Neuronal stem cell (in vitro differentiated cells): ENCODE data around the gene TNIK.

Source experiments
- DNase-seq: peaks from one replicate; pipeline ENCODE4 v3.0.0-alpha.2; 2013; ENCODE audit warnings: low spot score
- H2AFZ ChIP-seq: one replicate; pipeline ENCODE4 v1.6.1; 2013; ENCODE audit warnings: mild to moderate bottlenecking, low read length, inconsistent platforms
- H2AK5ac ChIP-seq: 2 replicates; pipeline ENCODE4 v1.6.1; 2013; ENCODE audit warnings: low read depth, mild to moderate bottlenecking, inconsistent platforms, low read length, moderate library complexity, mixed read lengths
- H2BK120ac ChIP-seq: 2 replicates; pipeline ENCODE4 v1.6.1; 2013; ENCODE audit warnings: low read depth, mild to moderate bottlenecking, inconsistent platforms, low read length, moderate library complexity, mixed read lengths
- H2BK12ac ChIP-seq: one replicate; pipeline ENCODE4 v1.6.1; 2013; ENCODE audit warnings: low read length, inconsistent platforms
- H2BK15ac ChIP-seq: 2 replicates; pipeline ENCODE4 v1.6.1; 2013; ENCODE audit warnings: mild to moderate bottlenecking, low read length, inconsistent platforms, mixed read lengths
- H2BK5ac ChIP-seq: one replicate; pipeline ENCODE4 v1.6.1; 2013; ENCODE audit warnings: inconsistent platforms, mild to moderate bottlenecking, low read length, moderate library complexity
- H3K14ac ChIP-seq: one replicate; pipeline ENCODE4 v1.6.1; 2013; ENCODE audit warnings: low read length, inconsistent platforms
- H3K18ac ChIP-seq: 2 replicates; pipeline ENCODE4 v1.6.1; 2013; ENCODE audit warnings: low read length, inconsistent platforms
- H3K23ac ChIP-seq: 2 replicates; pipeline ENCODE4 v1.6.1; 2013; ENCODE audit warnings: low read depth, mild to moderate bottlenecking, mixed read lengths, low read length, inconsistent platforms; ENCODE audit not compliant: poor library complexity
- H3K27ac ChIP-seq: replicated peaks from 3 replicates; pipeline ENCODE4 v1.5.1; 2013; ENCODE audit warnings: low read length, inconsistent platforms
- H3K27me3 ChIP-seq, 3 experiments: 2 replicates each; pipeline ENCODE4 v1.6.1; 2013; ENCODE audit warnings: low read length in 3 of 3, mild to moderate bottlenecking in 2 of 3, inconsistent platforms in 1 of 3, low read depth in 1 of 3, mixed read lengths in 1 of 3, moderate library complexity in 1 of 3; ENCODE audit not compliant: control insufficient read depth in 3 of 3, insufficient read depth in 3 of 3
- H3K36me3 ChIP-seq, 2 donors: replicated peaks in 1 of 2; 2 replicates each; pipeline ENCODE4 v1.6.1; 2013; ENCODE audit warnings: low read length in 2 of 2; ENCODE audit not compliant: control insufficient read depth in 2 of 2, insufficient read depth in 2 of 2
- H3K4ac ChIP-seq: 2 replicates; pipeline ENCODE4 v1.6.1; 2013; ENCODE audit warnings: inconsistent platforms, mild to moderate bottlenecking, low read length, moderate library complexity
- H3K4me1 ChIP-seq, 2 donors: 1 replicate in 1 of 2; 2 replicates in 1 of 2; pipeline ENCODE4 v1.6.1; 2013; ENCODE audit warnings: low read length in 2 of 2, low read depth in 1 of 2; ENCODE audit not compliant: control insufficient read depth in 2 of 2, insufficient read depth in 1 of 2
- H3K4me2 ChIP-seq: one replicate; pipeline ENCODE4 v1.6.1; 2013; ENCODE audit warnings: mild to moderate bottlenecking, low read length, inconsistent platforms; ENCODE audit not compliant: insufficient read depth, poor library complexity, severe bottlenecking
- H3K4me3 ChIP-seq, 2 donors: 2 replicates each; pipeline ENCODE4 v1.5.1; 2013; ENCODE audit warnings: low read length in 2 of 2, mild to moderate bottlenecking in 2 of 2, inconsistent platforms in 1 of 2, moderate library complexity in 1 of 2
- H3K79me1 ChIP-seq: one replicate; pipeline ENCODE4 v1.6.1; 2013; ENCODE audit warnings: low read depth, mild to moderate bottlenecking, inconsistent platforms, low read length, moderate library complexity
- H3K9ac ChIP-seq: one replicate; pipeline ENCODE4 v1.6.1; 2013; ENCODE audit warnings: mild to moderate bottlenecking, low read depth, low read length, inconsistent platforms; ENCODE audit not compliant: poor library complexity
- H3K9me3 ChIP-seq, 2 donors: replicated peaks in 1 of 2; 2 replicates each; pipeline versions ENCODE3 to v1.6.1; 2013; ENCODE audit warnings: low read length in 2 of 2, mild to moderate bottlenecking in 2 of 2, inconsistent platforms in 1 of 2, low read depth in 1 of 2, mixed read lengths in 1 of 2, moderate library complexity in 1 of 2; ENCODE audit not compliant: control insufficient read depth in 2 of 2, insufficient read depth in 1 of 2
- H4K8ac ChIP-seq: one replicate; pipeline ENCODE4 v1.6.1; 2013; ENCODE audit warnings: low read depth, mild to moderate bottlenecking, inconsistent platforms, low read length, moderate library complexity
- H4K91ac ChIP-seq: one replicate; pipeline ENCODE4 v1.6.1; 2013; ENCODE audit warnings: low read length, low read depth, mild to moderate bottlenecking, inconsistent platforms; ENCODE audit not compliant: poor library complexity
- WGBS, 2 donors: extraction: QIAGEN DNeasy Blood & Tissue Kit; methylation state at CpG; one replicate each; pipeline ENCODE4 v1.1.7; 2013; ENCODE audit warnings: missing lambda C conversion rate in 2 of 2, mixed read lengths in 1 of 2; ENCODE audit not compliant: insufficient read length in 2 of 2, insufficient replicate concordance in 1 of 2; ENCODE audit errors: extremely low coverage in 2 of 2; 5-methylcytosine and 5-hydroxymethylcytosine counted together

TNIK gene

DNA sequence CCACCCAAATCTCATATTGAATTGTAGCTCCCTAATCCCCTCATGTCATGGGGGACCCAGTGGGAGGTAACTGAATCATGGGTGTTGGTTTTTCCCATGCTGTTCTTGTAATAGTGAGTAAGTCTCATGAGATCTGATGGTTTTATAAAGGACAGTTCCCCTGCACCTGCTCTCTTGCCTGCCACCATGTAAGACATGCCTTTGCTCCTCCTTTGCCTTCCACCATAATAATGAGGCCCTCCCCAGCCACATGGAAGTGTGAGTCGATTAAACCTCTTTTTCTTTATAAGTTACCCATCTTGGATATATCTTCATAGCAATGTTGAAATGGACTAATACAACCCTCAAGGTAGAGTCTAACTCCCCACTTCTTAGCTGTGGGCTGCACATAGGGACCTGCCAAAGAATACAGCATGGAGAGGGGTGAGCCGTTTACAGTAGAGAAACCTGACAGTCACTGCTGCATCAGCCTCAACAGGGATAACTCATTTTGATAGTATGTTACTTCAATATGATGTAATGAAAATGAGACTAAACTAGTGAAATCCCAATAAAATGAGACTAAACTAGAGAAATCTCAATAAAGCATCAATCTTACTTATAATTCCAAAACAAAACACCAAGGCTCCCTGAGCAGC, 117.3 kb downstream of the TNIK start:
- Histone ChIP-seq H3K9ac (no peak overlapping the region), H3K4ac (no peak overlapping the region), H2BK12ac (no peak overlapping the region), H3K36me3 (no peaks in the 10 kb centered on the region), H3K9me3 (peaks cover 0 to 15% of the 10 kb centered on the region in 2 donors), H2BK120ac (no peak overlapping the region), H3K4me2 (no peak overlapping the region), H2BK15ac (no peak overlapping the region), H2AFZ (no peak overlapping the region), H2AK5ac (no peak overlapping the region), H3K23ac (no peak overlapping the region), H3K27ac (no peak overlapping the region), H4K91ac (no peak overlapping the region), H3K4me1 (peaks cover 1 to 8% of the 10 kb centered on the region in 2 donors), H3K79me1 (no peaks in the 10 kb centered on the region), H3K14ac (no peak overlapping the region), H3K18ac (no peak overlapping the region), H2BK5ac (no peak overlapping the region), H3K4me3 (no peak overlapping the region), H3K27me3 (no peaks in the 10 kb centered on the region), H4K8ac (no peak overlapping the region)
- DNase-seq, result no peak
- no CpG with 5 or more reads among the region's 2 CpGs for WGBS, 2 donors

DNA sequence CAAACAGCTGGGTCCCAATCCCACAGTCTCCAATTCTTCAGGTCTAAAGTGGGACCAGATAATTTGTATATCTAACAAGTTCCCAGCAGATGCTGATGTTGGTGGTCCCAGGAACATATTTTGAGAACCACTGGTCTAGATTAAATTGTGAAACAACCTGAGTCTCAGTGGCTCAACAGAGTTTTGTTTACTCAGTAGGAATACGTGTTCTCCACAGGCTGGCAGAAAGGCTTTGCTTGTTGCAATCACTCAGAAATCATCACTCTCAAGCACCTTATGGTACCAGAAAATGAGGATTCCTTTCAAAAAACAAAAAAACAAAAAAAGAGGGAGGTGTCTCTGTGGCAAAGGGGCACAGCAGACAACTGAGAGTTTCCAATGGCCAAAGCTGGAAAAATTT, 118.0 kb downstream of the TNIK start:
- Histone ChIP-seq H3K9ac (no peak overlapping the region), H3K27ac (no peak overlapping the region), H3K4me1 (peaks cover under 1 to 1% of the 10 kb centered on the region in 2 donors), H2BK12ac (no peak overlapping the region), H3K36me3 (no peaks in the 10 kb centered on the region), H2BK5ac (no peak overlapping the region), H3K14ac (no peak overlapping the region), H4K8ac (no peak overlapping the region), H3K23ac (no peak overlapping the region), H3K79me1 (no peaks in the 10 kb centered on the region), H2BK120ac (no peak overlapping the region), H2AK5ac (no peak overlapping the region), H2BK15ac (no peak overlapping the region), H3K27me3 (no peaks in the 10 kb centered on the region), H3K9me3 (peaks cover 0 to 15% of the 10 kb centered on the region in 2 donors), H3K4me2 (no peak overlapping the region), H3K4me3 (no peak overlapping the region), H2AFZ (no peak overlapping the region), H3K18ac (no peak overlapping the region), H3K4ac (no peak overlapping the region), H4K91ac (no peak overlapping the region)
- no CpG with 5 or more reads among the region's 1 CpG for WGBS, 2 donors
- no peak for DNase-seq

DNA sequence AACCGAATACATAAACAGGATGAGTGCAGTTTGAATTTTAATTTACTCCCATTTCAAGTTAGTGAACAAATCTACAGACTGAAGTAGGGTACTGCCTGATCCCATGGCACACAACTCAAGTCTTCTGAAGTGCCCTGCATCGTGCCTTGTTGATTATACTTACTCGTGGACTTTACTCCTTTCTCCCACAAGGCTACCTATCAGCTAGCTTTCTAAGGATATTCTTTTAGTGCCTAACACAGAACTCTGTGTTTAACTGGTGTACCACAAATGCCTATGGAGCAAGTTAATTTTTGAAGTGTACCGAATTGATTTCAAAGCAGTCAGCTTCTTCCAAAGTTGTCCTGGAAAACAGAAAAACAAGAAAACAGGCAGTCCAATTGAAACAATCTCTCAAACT, 119.8 kb downstream of the TNIK start:
- Histone ChIP-seq H3K14ac (no peak overlapping the region), H3K27me3 (no peaks in the 10 kb centered on the region), H3K18ac (no peak overlapping the region), H4K91ac (no peak overlapping the region), H2AK5ac (no peak overlapping the region), H3K79me1 (no peaks in the 10 kb centered on the region), H3K4me1 (peaks cover 0 to under 1% of the 10 kb centered on the region in 2 donors), H3K4ac (no peak overlapping the region), H3K4me2 (no peak overlapping the region), H3K36me3 (no peaks in the 10 kb centered on the region), H3K23ac (no peak overlapping the region), H2BK5ac (no peak overlapping the region), H2AFZ (no peak overlapping the region), H3K9ac (no peak overlapping the region), H2BK120ac (no peak overlapping the region), H3K9me3 (peaks cover 0 to 20% of the 10 kb centered on the region in 2 donors), H2BK15ac (no peak overlapping the region), H3K4me3 (no peak overlapping the region), H4K8ac (no peak overlapping the region), H3K27ac (no peak overlapping the region), H2BK12ac (no peak overlapping the region)
- WGBS, 2 donors, result no CpG with 5 or more reads among the region's 4 CpGs
- no peak for DNase-seq

DNA sequence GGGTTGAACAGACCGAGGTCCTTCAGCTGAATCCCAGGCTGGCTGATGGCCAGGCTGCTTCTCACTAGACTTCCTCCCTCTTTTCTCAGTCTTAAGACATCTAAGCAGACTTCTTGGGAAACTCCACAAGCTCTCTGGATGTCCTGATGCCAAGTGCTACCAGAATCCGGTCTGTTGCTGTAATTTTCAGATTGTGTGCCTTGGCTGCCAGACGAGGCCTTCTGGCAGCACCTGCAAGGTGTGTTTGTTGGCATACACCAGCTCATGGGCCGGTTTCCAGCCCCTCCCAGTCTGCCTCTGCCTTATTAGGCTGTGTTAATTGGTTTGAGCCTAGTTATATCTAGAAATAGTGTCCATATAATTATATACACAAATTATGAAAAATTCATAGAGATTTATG, 120.6 kb downstream of the TNIK start:
- H4K91ac ChIP-seq, result no peak overlapping the region
- no peak overlapping the region for H2BK12ac ChIP-seq
- H3K4me2 ChIP-seq, result no peak overlapping the region
- no peaks in the 10 kb centered on the region for H3K4me1 ChIP-seq
- H2BK120ac ChIP-seq, result no peak overlapping the region
- H3K27ac ChIP-seq, result no peak overlapping the region
- no peak overlapping the region for H2BK5ac ChIP-seq
- H3K36me3 ChIP-seq, result no peaks in the 10 kb centered on the region
- WGBS, 2 donors, result no CpG with 5 or more reads among the region's 4 CpGs
- H2AK5ac ChIP-seq, result no peak overlapping the region
- H2AFZ ChIP-seq, result no peak overlapping the region
- no peak overlapping the region for H2BK15ac ChIP-seq
- H3K79me1 ChIP-seq, result no peaks in the 10 kb centered on the region
- H3K23ac ChIP-seq, result no peak overlapping the region
- H4K8ac ChIP-seq, result no peak overlapping the region
- H3K14ac ChIP-seq, result no peak overlapping the region
- no peak overlapping the region for H3K18ac ChIP-seq
- H3K9me3 ChIP-seq, result peaks cover 0 to 20% of the 10 kb centered on the region in 2 donors
- no peak overlapping the region for H3K4me3 ChIP-seq
- H3K9ac ChIP-seq, result no peak overlapping the region
- DNase-seq, result no peak
- H3K27me3 ChIP-seq, result no peaks in the 10 kb centered on the region
- no peak overlapping the region for H3K4ac ChIP-seq
